ENCODE data around the gene CHAF1B. TPM values are rescaled to one million over a fixed set of nuclear protein-coding genes. Genes with fewer than 3 reads are reported as not detected.
"Not testable (repeated sequence)": the region's sequence is repeated elsewhere in the genome, so short reads cannot be mapped to it uniquely, and the experiment has no call there.

Gene CHAF1B
- total RNA-seq, 2 experiments from 2014 or later = 28.9 to 29.2 TPM

- Mint-ChIP-seq H3K36me3 (peaks cover 49% of the 10 kb centered on the region), H3K27me3 (no peaks in the 10 kb centered on the region), H3K27ac (no peak overlapping the region), H3K9me3 (ENCODE audit: low read depth) (no peaks in the 10 kb centered on the region), H3K4me3 (no peak overlapping the region), H3K4me1 (peaks cover 3% of the 10 kb centered on the region)
- CTCF ChIA-PET = interaction anchor here (0.6 kb wide), 1 partner anchor 11 kb away, joined by 3 read pairs; no protein-coding TSS in a partner anchor
- ATAC-seq (no peak), DNase-seq (no peak)
Measured at GRCh38 chr21:36397606-36398005, 12.4 kb downstream of the CHAF1B start.

GRCh38 chr21:36399736-36400135 is 14.5 kb downstream of the CHAF1B start:
- DNase-seq; H3K9me3 Mint-ChIP-seq (ENCODE audit: low read depth); H3K27ac Mint-ChIP-seq; H3K27me3 Mint-ChIP-seq; CTCF ChIA-PET; H3K4me3 Mint-ChIP-seq; ATAC-seq; H3K4me1 Mint-ChIP-seq: not testable (repeated sequence)
- H3K36me3 Mint-ChIP-seq = peaks cover 44% of the 10 kb centered on the region

- ATAC-seq = no peak
- H3K27me3 Mint-ChIP-seq = no peaks in the 10 kb centered on the region
- H3K27ac Mint-ChIP-seq = no peak overlapping the region
- peaks cover 45% of the 10 kb centered on the region for H3K36me3 Mint-ChIP-seq
- no peak overlapping the region for H3K4me3 Mint-ChIP-seq
- H3K4me1 Mint-ChIP-seq = peaks cover 3% of the 10 kb centered on the region
- no peaks in the 10 kb centered on the region for H3K9me3 Mint-ChIP-seq (ENCODE audit: low read depth)
- no peak for DNase-seq
- CTCF ChIA-PET = no interaction called here
Measured at GRCh38 chr21:36400719-36401118, 15.5 kb downstream of the CHAF1B start.

- Mint-ChIP-seq H3K36me3 (peaks cover 42% of the 10 kb centered on the region), H3K27me3 (no peaks in the 10 kb centered on the region), H3K27ac (no peak overlapping the region), H3K4me3 (no peak overlapping the region), H3K9me3 (ENCODE audit: low read depth) (no peaks in the 10 kb centered on the region), H3K4me1 (no peaks in the 10 kb centered on the region)
- ATAC-seq (no peak), DNase-seq (no peak)
- CTCF ChIA-PET = interaction anchor here (1.0 kb wide), 1 partner anchor 16 kb away, joined by 4 read pairs; no protein-coding TSS in a partner anchor
Measured at GRCh38 chr21:36402339-36402738, 17.1 kb downstream of the CHAF1B start.

- no peak for DNase-seq
Measured at GRCh38 chr21:36403713-36404112, 18.5 kb downstream of the CHAF1B start.

GRCh38 chr21:36408568-36408967 is 23.4 kb downstream of the CHAF1B start:
- Mint-ChIP-seq H3K4me3 (no peak overlapping the region), H3K36me3 (peaks cover 49% of the 10 kb centered on the region), H3K27me3 (no peaks in the 10 kb centered on the region), H3K27ac (no peak overlapping the region), H3K9me3 (ENCODE audit: low read depth) (no peaks in the 10 kb centered on the region), H3K4me1 (no peaks in the 10 kb centered on the region)
- CTCF ChIA-PET = interaction anchor here (0.6 kb wide), 1 partner anchor 11 kb away, joined by 3 read pairs; no protein-coding TSS in a partner anchor
- DNase-seq (no peak), ATAC-seq (no peak)

More at GRCh38 chr21:36403713-36404112, 18.5 kb downstream of the CHAF1B start:
- Mint-ChIP-seq H3K36me3 (peaks cover 47% of the 10 kb centered on the region), H3K9me3 (ENCODE audit: low read depth) (no peaks in the 10 kb centered on the region), H3K27me3 (no peaks in the 10 kb centered on the region), H3K27ac (no peak overlapping the region), H3K4me1 (no peaks in the 10 kb centered on the region), H3K4me3 (no peak overlapping the region)
- CTCF ChIA-PET = interaction anchor here (1.3 kb wide), 1 partner anchor 18 kb away, joined by 3 read pairs; no protein-coding TSS in a partner anchor
- ATAC-seq = no peak

GRCh38 chr21:36411301-36411700 is 26.1 kb downstream of the CHAF1B start:
- CTCF ChIA-PET = interaction anchor here (1.2 kb wide), 1 partner anchor 8 kb away, joined by 3 read pairs; no protein-coding TSS in a partner anchor
- ATAC-seq = no peak
- peaks cover 53% of the 10 kb centered on the region for H3K36me3 Mint-ChIP-seq
- H3K27me3 Mint-ChIP-seq = no peaks in the 10 kb centered on the region
- H3K4me1 Mint-ChIP-seq = no peaks in the 10 kb centered on the region
- H3K27ac Mint-ChIP-seq = no peak overlapping the region
- DNase-seq = no peak
- H3K4me3 Mint-ChIP-seq = no peak overlapping the region
- H3K9me3 Mint-ChIP-seq (ENCODE audit: low read depth) = no peaks in the 10 kb centered on the region

- CTCF ChIA-PET = no interaction called here
- H3K27me3 Mint-ChIP-seq = no peaks in the 10 kb centered on the region
- no peak overlapping the region for H3K27ac Mint-ChIP-seq
- no peaks in the 10 kb centered on the region for H3K4me1 Mint-ChIP-seq
- ATAC-seq (no peak), DNase-seq (no peak)
- no peaks in the 10 kb centered on the region for H3K9me3 Mint-ChIP-seq (ENCODE audit: low read depth)
- peaks cover 51% of the 10 kb centered on the region for H3K36me3 Mint-ChIP-seq
- no peak overlapping the region for H3K4me3 Mint-ChIP-seq
Measured at GRCh38 chr21:36412916-36413315, 27.7 kb downstream of the CHAF1B start.

GRCh38 chr21:36415375-36415774 is 30.2 kb downstream of the CHAF1B start:
- H3K4me3 Mint-ChIP-seq = no peak overlapping the region
- H3K4me1 Mint-ChIP-seq = no peaks in the 10 kb centered on the region
- no peak for ATAC-seq
- no peak overlapping the region for H3K27ac Mint-ChIP-seq
- CTCF ChIA-PET = no interaction called here
- H3K9me3 Mint-ChIP-seq (ENCODE audit: low read depth) = no peaks in the 10 kb centered on the region
- DNase-seq = no peak
- H3K27me3 Mint-ChIP-seq = no peaks in the 10 kb centered on the region
- peaks cover 41% of the 10 kb centered on the region for H3K36me3 Mint-ChIP-seq

GRCh38 chr21:36419241-36419640 is 34.0 kb downstream of the CHAF1B start:
- ATAC-seq = no peak
- CTCF ChIA-PET = interaction anchor here (0.7 to 0.8 kb wide), 3 partner anchors 8 to 14 kb away, joined by 3 to 4 read pairs (median 4); no protein-coding TSS in a partner anchor

GRCh38 chr21:36419996-36420395 is 34.8 kb downstream of the CHAF1B start:
- Mint-ChIP-seq H3K27me3 (no peaks in the 10 kb centered on the region), H3K4me3 (no peak overlapping the region), H3K27ac (no peak overlapping the region), H3K4me1 (peaks cover 9% of the 10 kb centered on the region), H3K36me3 (peaks cover 17% of the 10 kb centered on the region), H3K9me3 (ENCODE audit: low read depth) (no peaks in the 10 kb centered on the region)
- peak; percentile 59 for DNase-seq
- ATAC-seq = peak; percentile 59
- CTCF ChIA-PET = interaction anchor here (0.7 to 0.8 kb wide), 3 partner anchors 9 to 14 kb away, joined by 3 to 4 read pairs (median 4); no protein-coding TSS in a partner anchor

More at GRCh38 chr21:36419241-36419640, 34.0 kb downstream of the CHAF1B start:
- H3K27me3 Mint-ChIP-seq = no peaks in the 10 kb centered on the region
- peaks cover 22% of the 10 kb centered on the region for H3K36me3 Mint-ChIP-seq
- no peak overlapping the region for H3K4me3 Mint-ChIP-seq
- no peak for DNase-seq
- H3K27ac Mint-ChIP-seq = no peak overlapping the region
- no peaks in the 10 kb centered on the region for H3K9me3 Mint-ChIP-seq (ENCODE audit: low read depth)
- peaks cover 9% of the 10 kb centered on the region for H3K4me1 Mint-ChIP-seq

GRCh38 chr21:36420571-36421339 is 35.6 kb downstream of the CHAF1B start:
- CTCF ChIA-PET = no interaction called here

GRCh38 chr21:36422279-36423098 is 37.3 kb downstream of the CHAF1B start:
- no peak for ATAC-seq
- peak; percentile 59 for DNase-seq
- H3K36me3 Mint-ChIP-seq = peaks cover 3% of the 10 kb centered on the region
- no peaks in the 10 kb centered on the region for H3K9me3 Mint-ChIP-seq (ENCODE audit: low read depth)
- H3K4me3 Mint-ChIP-seq = no peak overlapping the region
- H3K27me3 Mint-ChIP-seq = no peaks in the 10 kb centered on the region
- no peak overlapping the region for H3K27ac Mint-ChIP-seq
- CTCF ChIA-PET = interaction anchor here (0.5 to 1.5 kb wide), 5 partner anchors 8 to 26 kb away, joined by 3 to 8 read pairs (median 3); no protein-coding TSS in a partner anchor
- peaks cover 9% of the 10 kb centered on the region for H3K4me1 Mint-ChIP-seq

More at GRCh38 chr21:36420571-36421339, 35.6 kb downstream of the CHAF1B start:
- H3K4me3 Mint-ChIP-seq = no peak overlapping the region
- H3K27me3 Mint-ChIP-seq = no peaks in the 10 kb centered on the region
- ATAC-seq = no peak
- H3K4me1 Mint-ChIP-seq = peaks cover 9% of the 10 kb centered on the region
- no peak overlapping the region for H3K27ac Mint-ChIP-seq
- peaks cover 14% of the 10 kb centered on the region for H3K36me3 Mint-ChIP-seq
- H3K9me3 Mint-ChIP-seq (ENCODE audit: low read depth) = no peaks in the 10 kb centered on the region
- DNase-seq = no peak

Measured in activated CD8-positive, alpha-beta memory T cell treated with anti-CD3 and anti-CD28 coated beads, Interleukin-2, amount 10 ng/mL, durations not matched to agents 7 days and 5 days (primary cell).